ENCODE measurements around the gene ZC3H14.
"Not testable (repeated sequence)": the region's sequence is repeated elsewhere in the genome, so short reads cannot be mapped to it uniquely, and the experiment has no call there.

ZC3H14 gene

DNA sequence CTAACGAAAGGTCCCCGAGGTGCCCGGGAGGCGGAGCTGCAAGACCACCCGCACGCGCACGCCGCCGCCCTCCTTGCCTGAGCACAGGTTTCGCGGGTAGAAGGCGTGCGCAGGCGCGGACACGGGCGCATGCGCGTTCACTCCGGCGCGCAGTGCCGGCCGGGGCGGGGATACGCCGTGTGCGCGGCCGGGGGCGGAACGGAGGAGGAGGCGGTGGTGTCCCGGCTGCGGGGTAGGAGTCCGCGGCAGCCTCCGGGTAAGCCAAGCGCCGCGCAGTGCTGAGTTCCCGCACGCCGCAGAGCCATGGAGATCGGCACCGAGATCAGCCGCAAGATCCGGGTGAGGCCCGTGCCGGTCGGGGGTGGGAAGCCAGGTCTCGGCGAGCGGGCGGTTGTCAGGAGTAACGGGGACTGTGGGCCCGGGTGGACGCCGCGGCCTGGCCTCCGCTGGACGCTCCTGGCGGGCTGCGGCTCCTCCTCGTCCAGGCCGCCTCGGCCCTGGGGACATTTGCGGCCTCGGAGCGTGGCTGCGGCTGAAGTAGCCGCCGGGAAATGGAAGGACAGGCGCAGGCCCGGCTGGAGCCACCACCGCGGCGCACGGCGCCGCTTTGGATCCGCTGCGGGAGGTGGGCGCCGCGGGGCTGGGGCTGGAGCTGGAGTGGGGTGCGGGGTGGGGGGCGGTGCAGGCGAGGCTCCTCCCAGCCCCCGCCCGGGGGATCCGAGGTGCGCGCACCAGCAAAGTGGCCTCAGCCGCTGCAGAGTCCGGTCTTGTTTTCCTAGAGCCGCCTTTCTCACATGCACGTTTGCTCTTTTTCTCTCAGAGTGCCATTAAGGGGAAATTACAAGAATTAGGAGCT lies at the start of gene ZC3H14:
Gene ZC3H14, plus strand, starts transcription at position 207 of the 856 bp plus-strand sequence. Its CDS starts 97 bp downstream, at position 304.
- peak; percentile 71 to 78 for DNase-seq (ENCODE audit: low read depth in 2 of 2)

DNA sequence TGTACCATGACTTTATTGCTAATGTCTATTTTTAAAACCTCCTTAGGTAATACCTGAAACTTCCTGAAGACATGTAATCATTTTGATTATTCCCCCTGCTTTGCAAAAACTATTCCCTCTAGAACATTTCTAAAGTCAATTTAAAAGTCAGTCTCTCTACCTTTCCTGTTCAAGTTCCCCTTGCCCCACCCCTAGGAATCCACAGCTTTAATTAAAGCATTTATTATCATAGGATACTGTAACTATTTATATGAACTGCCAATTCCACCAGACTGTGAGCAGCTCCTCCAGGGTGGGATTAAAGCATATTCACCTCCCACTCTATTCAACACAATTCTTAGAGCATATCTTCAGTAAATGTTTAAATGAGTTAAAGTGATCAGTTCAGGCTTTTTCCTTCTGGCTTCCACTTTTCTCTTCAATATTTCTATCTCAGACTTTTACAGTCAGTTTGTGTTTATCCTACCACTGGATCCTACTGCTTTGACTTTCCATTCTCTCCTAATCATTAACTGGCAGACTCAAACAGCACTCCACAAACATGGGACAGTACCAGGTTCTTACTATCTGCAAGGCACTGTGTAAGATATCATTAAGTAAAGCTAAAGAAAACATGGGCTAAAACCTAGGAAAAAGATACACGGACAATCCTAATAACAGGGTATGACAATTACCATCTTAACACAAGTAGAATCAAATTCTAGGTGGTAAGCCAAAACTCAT lies 47.2 kb upstream of the ZC3H14 start:
- no peak for DNase-seq (ENCODE audit: low read depth in 2 of 2)

GRCh38 chr14:88516861-88517357 lies 45.9 kb upstream of the ZC3H14 start:
- no peak for DNase-seq (ENCODE audit: low read depth in 2 of 2)

- DNase-seq (ENCODE audit: low read depth in 2 of 2): no peak
Measured at GRCh38 chr14:88518592-88519512, 44.0 kb upstream of the ZC3H14 start.

- no peak for DNase-seq (ENCODE audit: low read depth in 2 of 2)
Measured at GRCh38 chr14:88519907-88520306, 42.9 kb upstream of the ZC3H14 start.

DNA sequence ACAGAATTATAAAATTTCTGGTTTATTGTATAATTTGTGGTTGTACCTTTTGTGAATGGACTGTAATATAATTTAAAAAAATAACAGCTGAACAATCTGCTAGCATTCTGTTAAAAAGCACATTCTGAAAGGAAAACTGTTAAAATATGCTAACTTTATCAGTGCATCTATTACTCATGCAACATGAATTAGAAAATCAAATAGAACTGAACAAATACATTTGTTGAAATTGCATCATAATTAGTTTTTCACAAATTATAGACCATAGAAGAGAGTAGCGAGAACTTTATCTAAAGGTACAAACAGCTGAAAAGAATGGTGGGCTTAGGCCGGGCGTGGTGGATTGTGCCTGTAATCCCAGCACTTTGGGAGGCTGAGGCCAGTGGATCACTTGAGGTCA lies 41.0 kb upstream of the ZC3H14 start:
- DNase-seq (ENCODE audit: low read depth in 2 of 2): no peak

DNA sequence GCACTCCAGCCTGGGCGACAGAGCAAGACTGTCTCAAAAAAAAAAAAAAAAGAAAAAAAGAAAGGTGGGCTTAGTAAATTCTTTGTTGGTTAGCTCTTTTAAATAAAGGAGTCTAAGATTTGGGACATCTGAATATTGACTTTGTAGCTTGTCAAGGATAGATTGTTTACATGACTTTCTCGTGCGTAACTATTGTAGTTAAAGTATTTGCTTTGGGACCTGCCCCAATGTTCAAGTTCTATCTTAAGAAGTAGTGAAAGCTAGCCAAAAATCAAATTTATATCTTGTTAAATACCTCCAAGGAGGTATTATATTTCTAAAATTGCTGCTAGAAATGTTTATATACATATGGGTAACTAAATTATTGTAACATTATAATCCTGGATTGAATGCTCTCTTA lies 40.4 kb upstream of the ZC3H14 start:
- no peak for DNase-seq (ENCODE audit: low read depth in 2 of 2)

DNA sequence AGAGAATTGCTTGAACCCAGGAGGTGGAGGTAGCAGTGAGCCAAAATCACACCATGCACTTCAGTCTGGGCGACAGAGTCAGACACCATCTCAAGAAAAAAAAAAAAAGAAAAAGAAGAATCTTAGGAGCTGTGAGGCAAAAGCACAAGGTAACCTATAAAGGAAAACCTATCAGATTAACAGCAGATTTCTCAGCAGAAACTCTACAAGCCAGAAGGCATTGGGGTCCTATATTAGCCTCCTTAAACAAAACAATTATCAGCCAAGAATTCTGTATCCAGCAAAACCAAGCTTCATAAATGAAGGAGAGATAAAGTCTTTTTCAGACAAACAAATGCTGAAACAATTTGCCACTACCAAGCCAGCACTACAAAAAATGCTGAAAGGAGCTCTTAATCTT lies 32.9 kb upstream of the ZC3H14 start:
- not testable (repeated sequence) for DNase-seq (ENCODE audit: low read depth in 2 of 2)

DNA sequence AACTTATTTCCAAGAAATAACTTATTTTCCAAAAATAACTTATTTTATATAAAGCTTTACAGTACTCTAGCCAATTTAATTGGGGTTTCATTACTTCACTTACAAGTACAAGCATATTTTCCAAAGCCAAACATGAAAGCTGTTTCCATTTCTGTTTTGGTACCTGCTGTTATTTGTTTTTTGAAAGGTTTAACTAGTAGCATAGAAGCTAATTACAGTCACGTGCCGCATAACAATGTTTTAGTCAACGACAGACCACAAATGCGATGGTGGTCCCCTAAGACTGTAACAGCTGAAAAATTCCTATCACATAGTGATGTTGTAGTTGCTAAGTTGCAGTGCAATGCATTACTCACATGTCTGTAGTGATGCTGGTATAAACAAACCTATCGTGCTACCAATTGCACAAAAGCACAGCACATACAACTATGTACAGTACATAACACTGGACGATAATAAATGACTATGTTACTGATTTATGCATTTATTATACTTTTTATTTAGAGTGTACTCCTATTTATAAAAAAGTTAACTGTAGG lies 29.7 kb upstream of the ZC3H14 start:
- DNase-seq (ENCODE audit: low read depth in 2 of 2): no peak

GRCh38 chr14:88535149-88535548 lies 27.7 kb upstream of the ZC3H14 start:
- no peak for DNase-seq (ENCODE audit: low read depth in 2 of 2)

GRCh38 chr14:88535813-88536212 lies 27.0 kb upstream of the ZC3H14 start:
- no peak for DNase-seq (ENCODE audit: low read depth in 2 of 2)

- DNase-seq (ENCODE audit: low read depth in 2 of 2): no peak
Measured at GRCh38 chr14:88541324-88541723, 21.5 kb upstream of the ZC3H14 start.

GRCh38 chr14:88542857-88543795 lies 19.7 kb upstream of the ZC3H14 start:
- no peak for DNase-seq (ENCODE audit: low read depth in 2 of 2)

DNA sequence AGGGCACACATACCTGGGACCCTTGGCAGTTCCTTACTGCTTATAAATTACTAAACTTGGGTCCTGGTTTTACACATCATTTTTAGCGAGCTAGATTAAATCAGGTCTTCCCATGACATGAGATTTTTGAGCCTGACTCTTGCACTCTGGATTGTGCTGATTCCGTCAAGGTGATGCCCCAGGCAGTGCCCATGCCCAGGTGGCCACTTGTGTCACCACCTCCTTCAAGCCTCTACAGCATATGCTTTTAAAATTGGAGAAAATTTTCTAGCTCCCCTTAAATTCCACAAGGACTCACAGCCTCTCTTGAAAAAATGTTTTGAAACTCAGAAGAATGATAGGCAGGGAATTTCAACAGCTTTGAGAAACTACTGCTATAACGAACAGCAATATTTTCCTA lies 17.6 kb upstream of the ZC3H14 start:
- DNase-seq (ENCODE audit: low read depth in 2 of 2): no peak

GRCh38 chr14:88546621-88547385 lies 16.0 kb upstream of the ZC3H14 start:
- DNase-seq (ENCODE audit: low read depth in 2 of 2): no peak

- no peak for DNase-seq (ENCODE audit: low read depth in 2 of 2)
Measured at GRCh38 chr14:88547386-88547780, 15.5 kb upstream of the ZC3H14 start.

DNA sequence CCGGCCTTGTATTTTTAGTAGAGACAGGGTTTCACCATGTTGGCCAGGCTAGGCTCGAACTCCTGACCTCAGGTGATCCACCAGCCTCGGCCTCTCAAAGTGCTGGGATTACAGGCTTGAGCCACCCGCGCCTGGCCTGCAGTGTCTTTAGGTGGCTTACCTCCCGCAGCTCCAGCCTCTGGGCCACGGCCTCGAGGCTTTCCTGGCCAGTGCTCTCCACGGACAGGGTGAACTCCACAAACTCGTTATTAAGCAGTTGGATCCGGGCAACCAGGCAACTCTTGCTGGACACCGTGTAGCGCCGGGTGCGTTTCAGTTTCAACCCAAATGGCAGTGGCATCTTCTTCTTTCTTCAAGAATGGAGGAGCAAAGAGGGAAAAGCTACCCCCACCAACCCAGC lies 12.8 kb upstream of the ZC3H14 start:
- no peak for DNase-seq (ENCODE audit: low read depth in 2 of 2)

GRCh38 chr14:88551094-88551870 lies 11.6 kb upstream of the ZC3H14 start:
- peak in 1 of 2 donors; percentile 17 for DNase-seq (ENCODE audit: low read depth in 2 of 2)

GRCh38 chr14:88551980-88552431 lies 10.8 kb upstream of the ZC3H14 start:
- no peak for DNase-seq (ENCODE audit: low read depth in 2 of 2)

Data from stimulated activated CD8-positive, alpha-beta memory T cell treated with anti-CD3 and anti-CD28 coated beads, Interleukin-2, amount 100 ng/mL, for 1 hour (primary cell).